ENCODE data around the gene ALDH3A1.

DNA sequence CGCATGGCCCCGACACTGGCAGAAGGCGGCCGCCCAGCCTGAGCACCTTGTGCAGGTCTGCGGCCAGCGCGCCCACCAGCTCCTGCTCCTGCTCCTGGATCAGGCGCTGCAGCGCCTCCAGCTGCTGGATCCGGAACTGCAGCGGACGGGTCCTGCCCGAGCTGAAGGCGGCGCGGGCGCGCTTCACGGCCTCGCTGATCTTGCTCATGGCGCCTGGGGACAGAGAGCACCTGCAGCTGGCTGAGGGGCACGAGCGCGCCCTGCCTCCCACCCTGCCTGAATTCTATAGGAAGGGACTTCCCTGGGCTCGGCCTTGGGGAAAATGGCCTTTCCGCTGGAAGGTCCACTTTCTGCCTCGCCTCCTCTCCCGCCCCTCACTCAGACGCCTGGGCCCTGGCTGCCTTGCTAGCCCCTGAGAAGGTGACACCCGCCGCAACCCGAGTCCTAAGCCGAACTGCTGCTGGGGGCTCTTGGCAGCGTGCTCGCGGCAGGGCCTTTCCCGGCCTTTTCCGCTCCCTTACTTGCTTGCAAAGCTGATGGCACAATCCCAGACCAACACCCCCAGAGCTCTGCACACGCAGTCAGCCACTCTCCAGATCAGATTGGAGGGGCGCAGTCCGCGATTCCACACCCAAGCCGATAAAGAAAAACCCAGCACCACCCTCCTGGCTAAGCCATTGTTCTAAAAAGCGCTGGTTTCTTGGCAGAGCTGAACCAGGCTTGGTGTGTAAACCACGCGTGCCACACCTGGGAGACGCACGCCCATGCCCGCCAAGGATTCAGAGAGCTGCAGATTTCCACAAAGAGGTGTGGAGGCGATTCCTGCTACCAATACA, 3.0 kb downstream of the ALDH3A1 start:
- TF ChIP-seq EZH2 (IDR thresholded peaks at IDR 0.05; ENCODE audit: low read length, unreplicated experiment), result no peak
- TF ChIP-seq, protein P1, sequence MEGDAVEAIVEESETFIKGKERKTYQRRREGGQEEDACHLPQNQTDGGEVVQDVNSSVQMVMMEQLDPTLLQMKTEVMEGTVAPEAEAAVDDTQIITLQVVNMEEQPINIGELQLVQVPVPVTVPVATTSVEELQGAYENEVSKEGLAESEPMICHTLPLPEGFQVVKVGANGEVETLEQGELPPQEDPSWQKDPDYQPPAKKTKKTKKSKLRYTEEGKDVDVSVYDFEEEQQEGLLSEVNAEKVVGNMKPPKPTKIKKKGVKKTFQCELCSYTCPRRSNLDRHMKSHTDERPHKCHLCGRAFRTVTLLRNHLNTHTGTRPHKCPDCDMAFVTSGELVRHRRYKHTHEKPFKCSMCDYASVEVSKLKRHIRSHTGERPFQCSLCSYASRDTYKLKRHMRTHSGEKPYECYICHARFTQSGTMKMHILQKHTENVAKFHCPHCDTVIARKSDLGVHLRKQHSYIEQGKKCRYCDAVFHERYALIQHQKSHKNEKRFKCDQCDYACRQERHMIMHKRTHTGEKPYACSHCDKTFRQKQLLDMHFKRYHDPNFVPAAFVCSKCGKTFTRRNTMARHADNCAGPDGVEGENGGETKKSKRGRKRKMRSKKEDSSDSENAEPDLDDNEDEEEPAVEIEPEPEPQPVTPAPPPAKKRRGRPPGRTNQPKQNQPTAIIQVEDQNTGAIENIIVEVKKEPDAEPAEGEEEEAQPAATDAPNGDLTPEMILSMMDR (conservative IDR thresholded peaks at IDR 0.05; ENCODE audit: low read depth, low read length), result peak; percentile 68
